OCI-LY3 (cell line): ENCODE data around the gene SLC35F4.

Experiments
- H2AFZ ChIP-seq: fragments of 200-600, 300-600 bp; shearing (Covaris generic); 2 replicates; pipeline ENCODE4 v1.6.0; 2014; ENCODE audit warnings: antibody characterized with exemption, low read depth, low read length
- H3K27ac ChIP-seq: fragments of 200-600, 300-600 bp; sonication (generic); 2 replicates; pipeline ENCODE4 v1.5.1; 2014; ENCODE audit warnings: mild to moderate bottlenecking, low read length, moderate library complexity, mixed read lengths
- H3K27me3 ChIP-seq: fragments of 200-600, 300-600 bp; sonication (generic); 2 replicates; pipeline ENCODE4 v1.6.1; 2014; ENCODE audit warnings: low read depth, low read length, mixed read lengths
- H3K36me3 ChIP-seq: fragments of 200-600, 300-600 bp; sonication (generic); replicated peaks from 2 replicates; pipeline ENCODE3; 2014; ENCODE audit warnings: low read depth, low read length, mixed read lengths
- H3K4me1 ChIP-seq: fragments of 300-600, 200-600 bp; sonication (generic); 2 replicates; pipeline ENCODE4 v1.6.1; 2014; ENCODE audit warnings: low read length, mixed read lengths
- H3K4me2 ChIP-seq: fragments of 200-600, 300-600 bp; sonication (generic); 2 replicates; pipeline ENCODE4 v1.6.1; 2014; ENCODE audit warnings: low read length, mixed read lengths
- H3K4me3 ChIP-seq: fragments of 300-600, 200-600 bp; sonication (generic); 2 replicates; pipeline ENCODE4 v1.5.1; 2014; ENCODE audit warnings: antibody characterized with exemption, mild to moderate bottlenecking, low read length, moderate library complexity
- H3K79me2 ChIP-seq: fragments of 300-600, 200-600 bp; shearing (Covaris generic); 2 replicates; pipeline ENCODE4 v1.6.1; 2014; ENCODE audit warnings: mild to moderate bottlenecking, low read length, mixed read lengths
- H3K9ac ChIP-seq: fragments of 300-600, 200-600 bp; shearing (Covaris generic); 2 replicates; pipeline ENCODE4 v1.6.0; 2014; ENCODE audit warnings: mild to moderate bottlenecking, low read length, moderate library complexity
- H3K9me3 ChIP-seq: fragments of 200-600, 300-600 bp; shearing (Covaris generic); 2 replicates; pipeline ENCODE4 v1.6.1; 2014; ENCODE audit warnings: low read length, mixed read lengths; ENCODE audit not compliant: insufficient read depth
- H4K20me1 ChIP-seq: fragments of 200-600, 300-600 bp; sonication (generic); 2 replicates; pipeline ENCODE4 v1.6.1; 2016; ENCODE audit warnings: low read length, mixed read lengths; ENCODE audit not compliant: insufficient read depth
- CTCF ChIP-seq: fragments of 200-600, 300-600 bp; sonication (generic); IDR thresholded peaks from 2 replicates; pipeline ENCODE4 v1.5.1; 2014; ENCODE audit warnings: antibody characterized with exemption, low read length, low read depth
- EZH2phosphoT487 ChIP-seq: fragments of 200-600 bp; shearing (Covaris generic); IDR thresholded peaks from 2 replicates; pipeline ENCODE4 v1.6.1; 2018; ENCODE audit warnings: antibody characterized with exemption, mixed run types, low read depth

The SLC35F4 gene

GRCh38 chr14:57656853-57657252 lies 209.0 kb downstream of the SLC35F4 start:
- H3K4me2 ChIP-seq: no peak overlapping the region
- H3K9me3 ChIP-seq: no peaks in the 10 kb centered on the region
- H3K4me1 ChIP-seq: no peaks in the 10 kb centered on the region
- H3K4me3 ChIP-seq: no peak overlapping the region
- no peaks in the 10 kb centered on the region for H4K20me1 ChIP-seq
- H3K79me2 ChIP-seq: no peaks in the 10 kb centered on the region
- H3K36me3 ChIP-seq: no peaks in the 10 kb centered on the region
- no peak overlapping the region for H2AFZ ChIP-seq
- no peak for TF ChIP-seq CTCF
- TF ChIP-seq EZH2phosphoT487: no peak
- no peaks in the 10 kb centered on the region for H3K27me3 ChIP-seq
- no peak overlapping the region for H3K27ac ChIP-seq
- H3K9ac ChIP-seq: no peak overlapping the region

DNA sequence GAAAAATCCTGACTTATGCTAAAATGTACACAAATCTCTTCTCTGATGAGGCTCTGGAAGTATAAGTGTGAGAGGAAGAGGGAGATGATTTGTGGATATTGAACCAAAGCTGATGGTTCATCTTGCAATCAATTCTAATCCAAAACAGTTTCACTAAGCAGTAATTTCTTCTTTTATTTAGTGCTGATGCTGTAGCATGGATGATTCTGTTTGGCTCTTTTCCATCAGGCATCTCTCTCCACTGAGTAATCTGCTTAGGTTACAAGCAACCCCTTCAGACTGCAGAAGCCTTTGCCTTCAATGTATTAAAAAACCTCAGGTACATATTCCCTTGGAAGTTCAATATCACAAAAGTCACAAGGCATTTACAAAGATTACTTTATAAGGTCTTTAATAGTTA lies 213.1 kb downstream of the SLC35F4 start:
- TF ChIP-seq CTCF (no peak), EZH2phosphoT487 (no peak)

DNA sequence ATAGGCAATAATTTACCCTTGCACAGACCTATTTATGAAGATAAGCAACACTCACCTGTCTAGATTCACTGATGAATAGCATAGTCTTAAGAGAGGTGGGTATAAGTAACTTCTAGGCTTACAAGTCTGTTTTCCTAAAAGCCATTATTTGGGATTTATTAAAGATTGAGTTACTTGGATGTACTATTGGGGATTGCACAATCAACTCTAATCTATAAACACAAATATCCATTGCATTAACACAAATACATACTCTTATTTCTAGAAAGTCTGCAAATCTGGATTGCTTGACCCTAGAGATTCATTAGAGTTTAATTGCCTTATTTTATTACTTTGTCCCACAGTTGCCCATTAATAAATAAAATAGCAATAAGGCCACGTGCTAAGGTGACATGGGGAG lies 224.1 kb downstream of the SLC35F4 start:
- H3K9me3 ChIP-seq: no peaks in the 10 kb centered on the region
- no peaks in the 10 kb centered on the region for H3K79me2 ChIP-seq
- no peaks in the 10 kb centered on the region for H3K4me1 ChIP-seq
- no peak for TF ChIP-seq EZH2phosphoT487
- no peak for TF ChIP-seq CTCF
- no peaks in the 10 kb centered on the region for H3K36me3 ChIP-seq
- H2AFZ ChIP-seq: no peak overlapping the region
- peaks cover 6% of the 10 kb centered on the region; the same call in 1 of the 2 replicates for H3K27me3 ChIP-seq
- no peak overlapping the region for H3K27ac ChIP-seq
- no peak overlapping the region for H3K4me3 ChIP-seq
- no peak overlapping the region for H3K9ac ChIP-seq
- no peaks in the 10 kb centered on the region for H4K20me1 ChIP-seq
- H3K4me2 ChIP-seq: no peak overlapping the region

More for the DNA sequence above, 213.1 kb downstream of the SLC35F4 start:
- H3K79me2 ChIP-seq: no peaks in the 10 kb centered on the region
- no peaks in the 10 kb centered on the region for H4K20me1 ChIP-seq
- H3K4me2 ChIP-seq: no peak overlapping the region
- H3K9ac ChIP-seq: no peak overlapping the region
- H3K36me3 ChIP-seq: no peaks in the 10 kb centered on the region
- H3K9me3 ChIP-seq: no peaks in the 10 kb centered on the region
- H3K4me3 ChIP-seq: no peak overlapping the region
- H3K27me3 ChIP-seq: no peaks in the 10 kb centered on the region
- no peak overlapping the region for H3K27ac ChIP-seq
- H3K4me1 ChIP-seq: no peaks in the 10 kb centered on the region
- no peak overlapping the region for H2AFZ ChIP-seq

GRCh38 chr14:57640036-57640435 lies 225.9 kb downstream of the SLC35F4 start:
- TF ChIP-seq EZH2phosphoT487: no peak
- TF ChIP-seq CTCF: no peak
- Histone ChIP-seq H3K27ac (no peak overlapping the region), H2AFZ (no peak overlapping the region), H3K4me1 (no peaks in the 10 kb centered on the region), H3K27me3 (peaks cover 6% of the 10 kb centered on the region; the same call in 1 of the 2 replicates), H3K9me3 (no peaks in the 10 kb centered on the region), H4K20me1 (no peaks in the 10 kb centered on the region), H3K79me2 (no peaks in the 10 kb centered on the region), H3K9ac (no peak overlapping the region), H3K4me2 (no peak overlapping the region), H3K4me3 (no peak overlapping the region), H3K36me3 (no peaks in the 10 kb centered on the region)
